Left lung (tissue), 10 donors: ENCODE data around the gene CHST8. TPM values are rescaled to one million over a fixed set of nuclear protein-coding genes. Genes with fewer than 3 reads are reported as not detected.

ENCODE experiments used
- ATAC-seq: fragments of 200-7000 bp; cut with Tn5 transposase; one replicate; pipeline ENCODE4 v1.9.1; 2020; ENCODE audit warnings: moderate library complexity
- DNase-seq, 4 donors: peaks; one replicate each; pipeline ENCODE4 v3.0.0-alpha.2; 2013 to 2020
- H3K27ac ChIP-seq, 2 donors: fragments of 200-600 bp; sonication (generic) in 1 of 2; one replicate each; pipeline versions ENCODE4 v1.5.0 to v1.8.0; 2020 to 2021
- H3K27me3 ChIP-seq, 2 donors: fragments of 200-600 bp; sonication (generic) in 1 of 2; one replicate each; pipeline versions ENCODE4 v1.5.0 to v1.8.0; 2020 to 2021
- H3K36me3 ChIP-seq, 2 donors: fragments of 200-600 bp; sonication (generic) in 1 of 2; one replicate each; pipeline versions ENCODE4 v1.5.0 to v1.8.0; 2020 to 2021
- H3K4me1 ChIP-seq, 2 donors: fragments of 200-600 bp; one replicate each; pipeline ENCODE4 v1.8.0; 2021
- H3K4me3 ChIP-seq, 2 donors: fragments of 200-600 bp; sonication (generic) in 1 of 2; one replicate each; pipeline versions ENCODE4 v1.5.0 to v1.8.0; 2020 to 2021; ENCODE audit warnings: mild to moderate bottlenecking in 1 of 2
- H3K9me3 ChIP-seq, 2 donors: fragments of 200-600 bp; sonication (generic) in 1 of 2; one replicate each; pipeline versions ENCODE4 v1.5.0 to v1.8.0; 2020 to 2021
- intact Hi-C, 2 donors: fragments of 100-400 bp; cut with DNase I; formaldehyde crosslinking; loops; one replicate each; pipeline versions ENCODE4 v1.11.2 to v1.14.2; 2022
- polyA plus RNA-seq, 6 donors: library from polyadenylated mRNA; unstranded; fragments of 120-200 nt; gene quantifications; one replicate each; pipeline ENCODE4 v1.2.1, GENCODE V29; 2013; ENCODE audit not compliant: insufficient read length in 6 of 6
- total RNA-seq, 2 donors: library from RNA; stranded (reverse); fragmentation: NEBNext Ultra II Directional; extraction: Animal tissue kit (Norgen Biotek cat#: 25700); gene quantifications; one replicate each; pipeline ENCODE4 v1.2.1, GENCODE V29; 2021
- TF ChIP-seq, protein P1 (sequence below), 2 donors: fragments of 200-600 bp; sonication (generic) in 1 of 2; IDR thresholded peaks; one replicate each; pipeline versions ENCODE4 v1.5.0 to v1.8.0; 2021; ENCODE audit warnings: antibody characterized with exemption in 2 of 2
- donor health status: DM: no; HTN: yes; CAD: no.
- donor health status: DM: no; HTN: no; CAD: no.

The CHST8 gene
- total and polyA plus RNA-seq, 8 donors: 0.24 to 0.47 TPM; not detected in 6

DNA sequence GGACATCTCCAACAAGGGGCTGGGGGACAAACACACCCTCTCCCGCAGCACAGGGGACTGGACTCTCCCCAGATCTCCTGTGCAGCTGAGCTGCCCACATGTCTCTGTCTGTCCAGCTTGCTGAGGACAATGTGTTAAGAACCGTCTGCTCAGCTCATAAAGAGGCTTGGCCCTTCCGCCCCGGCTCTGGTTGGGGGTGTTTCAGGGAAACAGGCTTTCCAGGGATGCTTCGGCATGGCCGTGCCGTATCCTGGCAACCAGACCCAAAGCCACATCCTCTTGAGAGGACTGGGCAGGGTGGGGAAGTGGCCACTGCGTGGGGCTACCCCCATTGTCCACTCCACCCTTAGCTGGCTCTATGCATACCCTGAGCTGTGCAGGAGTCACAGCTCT is 41.1 kb upstream of the CHST8 start:
- ATAC-seq (no peak), DNase-seq (no peak)
- intact Hi-C loops: no loop called here
- Histone ChIP-seq H3K36me3 (no peaks in the 10 kb centered on the region), H3K4me3 (no peak overlapping the region), H3K27me3 (peaks cover 0 to 34% of the 10 kb centered on the region in 2 donors), H3K4me1 (no peaks in the 10 kb centered on the region), H3K27ac (no peak overlapping the region), H3K9me3 (peaks cover 0 to under 1% of the 10 kb centered on the region in 2 donors)
- TF ChIP-seq, protein P1, sequence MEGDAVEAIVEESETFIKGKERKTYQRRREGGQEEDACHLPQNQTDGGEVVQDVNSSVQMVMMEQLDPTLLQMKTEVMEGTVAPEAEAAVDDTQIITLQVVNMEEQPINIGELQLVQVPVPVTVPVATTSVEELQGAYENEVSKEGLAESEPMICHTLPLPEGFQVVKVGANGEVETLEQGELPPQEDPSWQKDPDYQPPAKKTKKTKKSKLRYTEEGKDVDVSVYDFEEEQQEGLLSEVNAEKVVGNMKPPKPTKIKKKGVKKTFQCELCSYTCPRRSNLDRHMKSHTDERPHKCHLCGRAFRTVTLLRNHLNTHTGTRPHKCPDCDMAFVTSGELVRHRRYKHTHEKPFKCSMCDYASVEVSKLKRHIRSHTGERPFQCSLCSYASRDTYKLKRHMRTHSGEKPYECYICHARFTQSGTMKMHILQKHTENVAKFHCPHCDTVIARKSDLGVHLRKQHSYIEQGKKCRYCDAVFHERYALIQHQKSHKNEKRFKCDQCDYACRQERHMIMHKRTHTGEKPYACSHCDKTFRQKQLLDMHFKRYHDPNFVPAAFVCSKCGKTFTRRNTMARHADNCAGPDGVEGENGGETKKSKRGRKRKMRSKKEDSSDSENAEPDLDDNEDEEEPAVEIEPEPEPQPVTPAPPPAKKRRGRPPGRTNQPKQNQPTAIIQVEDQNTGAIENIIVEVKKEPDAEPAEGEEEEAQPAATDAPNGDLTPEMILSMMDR (IDR thresholded peaks at IDR 0.05): no peak

DNA sequence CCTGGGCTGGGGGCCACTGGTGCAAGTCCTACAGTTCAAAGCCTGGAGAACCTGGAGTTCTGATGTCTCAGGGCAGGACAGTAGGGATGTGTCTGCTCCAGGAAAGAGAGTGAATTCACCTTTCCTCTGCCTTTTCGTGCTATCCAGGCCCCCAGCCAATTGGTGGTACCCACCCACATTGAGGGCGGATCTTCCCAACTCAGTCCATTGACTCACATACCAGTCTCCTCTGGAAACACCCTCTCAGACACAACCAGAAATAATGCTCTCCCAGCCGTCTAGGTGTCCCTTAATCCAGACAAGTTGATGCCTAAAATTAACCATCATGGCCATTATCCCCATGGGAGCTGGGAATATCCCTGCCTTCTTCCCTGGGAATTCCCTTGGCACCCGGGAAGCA is 38.8 kb upstream of the CHST8 start:
- DNase-seq (no peak), ATAC-seq (no peak)
- H3K4me3 ChIP-seq: no peak overlapping the region
- peaks cover 0 to 8% of the 10 kb centered on the region in 2 donors for H3K9me3 ChIP-seq
- H3K4me1 ChIP-seq: no peaks in the 10 kb centered on the region
- H3K36me3 ChIP-seq: no peaks in the 10 kb centered on the region
- H3K27ac ChIP-seq: no peak overlapping the region
- TF ChIP-seq, protein P1 (IDR thresholded peaks at IDR 0.05): no peak
- peaks cover 0 to 34% of the 10 kb centered on the region in 2 donors for H3K27me3 ChIP-seq
- intact Hi-C loops: no loop called here

DNA sequence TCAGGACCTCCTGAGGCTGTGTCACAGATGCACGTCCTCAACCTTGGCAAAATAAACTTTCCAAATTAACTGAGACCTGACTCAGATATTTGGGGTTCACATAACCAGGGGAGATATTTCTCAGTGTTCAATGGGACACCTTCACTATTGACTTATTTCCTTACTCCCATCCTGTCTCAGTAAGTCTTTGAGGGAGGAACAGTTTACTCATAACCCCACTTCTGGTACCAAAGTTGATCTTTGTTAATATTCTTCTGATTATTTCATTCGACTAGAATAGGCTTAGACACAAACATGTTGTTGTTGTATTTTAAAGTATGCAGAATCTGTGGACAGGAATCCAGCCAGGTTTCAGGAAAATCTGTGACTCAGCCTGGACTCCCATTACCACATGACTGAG is 34.6 kb upstream of the CHST8 start:
- ATAC-seq (no peak), DNase-seq (no peak)
- intact Hi-C loops: no loop called here
- Histone ChIP-seq H3K27ac (no peak overlapping the region), H3K4me1 (no peaks in the 10 kb centered on the region), H3K9me3 (peaks cover 0 to 16% of the 10 kb centered on the region in 2 donors), H3K27me3 (peaks cover 0 to 15% of the 10 kb centered on the region in 2 donors), H3K4me3 (no peak overlapping the region), H3K36me3 (no peaks in the 10 kb centered on the region)
- TF ChIP-seq, protein P1 (IDR thresholded peaks at IDR 0.05): no peak

DNA sequence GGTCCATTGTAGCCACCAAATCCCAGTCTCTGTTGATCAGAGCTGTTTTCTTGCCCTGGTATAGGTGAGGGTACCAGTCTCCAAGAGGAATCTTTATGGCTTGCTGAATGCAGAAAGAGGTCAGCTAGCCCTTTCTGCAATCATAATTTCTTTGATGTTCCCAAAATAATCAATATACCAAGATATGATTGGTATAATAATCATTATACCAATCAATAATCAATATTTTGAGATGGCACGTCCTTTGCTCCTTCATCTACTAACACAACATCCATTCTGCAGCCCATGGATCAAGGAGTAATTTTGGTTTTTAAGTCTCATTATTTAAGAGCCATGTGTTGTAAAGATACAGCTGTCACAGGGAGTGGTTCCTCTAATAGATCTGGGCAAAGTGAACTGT is 31.5 kb upstream of the CHST8 start:
- intact Hi-C loops: no loop called here
- Histone ChIP-seq H3K27ac (no peak overlapping the region), H3K4me3 (no peak overlapping the region), H3K4me1 (no peaks in the 10 kb centered on the region), H3K27me3 (peaks cover 0 to 5% of the 10 kb centered on the region in 2 donors), H3K36me3 (no peaks in the 10 kb centered on the region), H3K9me3 (peaks cover 0 to 20% of the 10 kb centered on the region in 2 donors)
- ATAC-seq (no peak), DNase-seq (no peak)
- TF ChIP-seq, protein P1 (IDR thresholded peaks at IDR 0.05): no peak

DNA sequence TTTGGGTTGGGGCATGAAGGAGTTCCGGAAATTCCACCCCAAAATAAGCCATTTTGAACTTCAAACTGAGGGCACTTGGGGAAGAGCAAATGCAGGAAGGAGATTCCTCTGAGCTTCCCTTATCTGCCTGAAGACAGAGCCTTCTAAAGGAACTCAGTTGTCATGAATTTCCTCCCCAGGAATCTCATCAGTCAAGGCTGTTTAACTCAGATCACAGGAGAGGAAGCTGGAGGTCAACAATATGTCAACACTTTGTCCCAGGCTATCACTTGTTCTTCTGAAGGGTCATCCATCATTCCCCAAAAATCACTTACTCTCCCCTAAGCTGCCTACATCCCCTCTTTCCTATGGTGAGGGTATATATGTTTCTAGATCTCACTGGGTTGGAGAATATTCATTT is 26.0 kb upstream of the CHST8 start:
- peaks cover 0 to 12% of the 10 kb centered on the region in 2 donors for H3K9me3 ChIP-seq
- no peak for DNase-seq
- intact Hi-C loops: no loop called here
- H3K27me3 ChIP-seq: peaks cover 0 to 23% of the 10 kb centered on the region in 2 donors
- TF ChIP-seq, protein P1 (IDR thresholded peaks at IDR 0.05): no peak
- H3K27ac ChIP-seq: no peak overlapping the region
- no peaks in the 10 kb centered on the region for H3K4me1 ChIP-seq
- no peak for ATAC-seq
- H3K36me3 ChIP-seq: no peaks in the 10 kb centered on the region
- no peak overlapping the region for H3K4me3 ChIP-seq
